Thyroid gland (tissue), 4 donors: ENCODE measurements around the gene ITPR2. TPM values are rescaled to one million over a fixed set of nuclear protein-coding genes. Genes with fewer than 3 reads are reported as not detected.

Experiments used
- DNase-seq, 2 donors: peaks; one replicate each; pipeline ENCODE4 v3.0.0-alpha.2; 2019
- H3K27ac ChIP-seq, 3 donors: fragments of 200-600 bp; sonication (generic); 1 replicate in 2 of 3; 2 replicates in 1 of 3; pipeline ENCODE4 v1.5.1; 2016 to 2019; ENCODE audit warnings: mild to moderate bottlenecking in 1 of 3, moderate library complexity in 1 of 3
- H3K27me3 ChIP-seq: fragments of 200-600 bp; sonication (generic); one replicate; pipeline ENCODE4 v1.5.1; 2019
- H3K36me3 ChIP-seq, 2 donors: fragments of 200-600 bp; sonication (generic); one replicate each; pipeline ENCODE4 v1.5.1; 2016 to 2019
- H3K4me1 ChIP-seq, 2 donors: fragments of 200-600 bp; sonication (generic); one replicate each; pipeline ENCODE4 v1.5.1; 2017 to 2019
- H3K4me3 ChIP-seq, 3 donors: fragments of 200-600 bp; sonication (generic); replicated peaks in 1 of 3; 1 replicate in 2 of 3; 2 replicates in 1 of 3; pipeline ENCODE4 v1.5.1; 2016; ENCODE audit warnings: mild to moderate bottlenecking in 1 of 3
- H3K9me3 ChIP-seq: fragments of 200-600 bp; sonication (generic); one replicate; pipeline ENCODE4 v1.5.1; 2017
- CTCF ChIP-seq, 6 experiments: fragments of 200-600 bp in 3 of 6; fragments of 450-650 bp in 3 of 6; sonication (generic) in 3 of 6; IDR thresholded peaks; one replicate each; pipeline ENCODE4 v1.5.1; 2016 to 2019; ENCODE audit warnings: antibody characterized with exemption in 6 of 6, mild to moderate bottlenecking in 2 of 6, inconsistent platforms in 1 of 6, moderate library complexity in 1 of 6
- POLR2A ChIP-seq, 2 donors: fragments of 450-650 bp; IDR thresholded peaks; one replicate each; pipeline ENCODE4 v1.6.1; 2017; ENCODE audit warnings: antibody characterized with exemption in 2 of 2, mild to moderate bottlenecking in 2 of 2, moderate library complexity in 1 of 2
- WGBS, 2 donors: methylation state at CpG; one replicate each; pipeline ENCODE4 v1.1.5; 2017; 5-methylcytosine and 5-hydroxymethylcytosine counted together
- intact Hi-C: fragments of 100-400 bp; cut with DNase I; formaldehyde crosslinking; loops from one replicate; pipeline ENCODE4 v1.15.1; 2023
- total RNA-seq, 4 donors: library from RNA; depleted of rRNA; stranded (reverse); fragments of >200 nt; gene quantifications; one replicate each; pipeline ENCODE4 v1.2.3, GENCODE V29; 2016

Gene ITPR2
- total RNA-seq, 4 donors from 2014 or later = 24.4 to 39.7 (median 33.7) TPM

- H3K27me3 ChIP-seq = no peaks in the 10 kb centered on the region
- H3K4me1 ChIP-seq = no peaks in the 10 kb centered on the region
- WGBS, 2 donors = 59 to 73% methylated on average over 4 of the region's 4 CpGs
- H3K27ac ChIP-seq = no peak overlapping the region
- no peaks in the 10 kb centered on the region for H3K9me3 ChIP-seq
- intact Hi-C loops = loop anchor here (10.0 kb wide), 1 partner anchor 308 kb away; no protein-coding TSS in a partner anchor
- peak in 5 of 6 experiments; percentile 27 to 69 (median 64) for TF ChIP-seq CTCF (IDR thresholded peaks at IDR 0.05)
- TF ChIP-seq POLR2A (IDR thresholded peaks at IDR 0.05) = no peak
- no peaks in the 10 kb centered on the region for H3K36me3 ChIP-seq
- no peak overlapping the region for H3K4me3 ChIP-seq
- DNase-seq = peak; percentile 68 to 73
Measured at GRCh38 chr12:26402648-26403047, 430.3 kb downstream of the ITPR2 start.

- Histone ChIP-seq H3K4me3 (no peak overlapping the region), H3K27me3 (no peaks in the 10 kb centered on the region), H3K27ac (no peak overlapping the region), H3K9me3 (no peaks in the 10 kb centered on the region), H3K4me1 (no peaks in the 10 kb centered on the region), H3K36me3 (no peaks in the 10 kb centered on the region)
- no peak for TF ChIP-seq CTCF (IDR thresholded peaks at IDR 0.05)
- TF ChIP-seq POLR2A (IDR thresholded peaks at IDR 0.05) = no peak
- intact Hi-C loops = loop anchor here (10.0 kb wide), 1 partner anchor 307 kb away; no protein-coding TSS in a partner anchor
- WGBS, 2 donors = 93 to 97% methylated on average over 1 of the region's 1 CpG
- DNase-seq = no peak
Measured at GRCh38 chr12:26401874-26402273, 431.1 kb downstream of the ITPR2 start.

GRCh38 chr12:26400627-26401026 is 432.4 kb downstream of the ITPR2 start:
- Histone ChIP-seq H3K27ac (no peak overlapping the region), H3K27me3 (no peaks in the 10 kb centered on the region), H3K4me1 (no peaks in the 10 kb centered on the region), H3K36me3 (no peaks in the 10 kb centered on the region), H3K9me3 (no peaks in the 10 kb centered on the region), H3K4me3 (no peak overlapping the region)
- TF ChIP-seq POLR2A (IDR thresholded peaks at IDR 0.05) = no peak
- no peak for TF ChIP-seq CTCF (IDR thresholded peaks at IDR 0.05)
- 92 to 93% methylated on average over 8 of the region's 8 CpGs for WGBS, 2 donors
- DNase-seq = no peak
- intact Hi-C loops = loop anchor here (10.0 kb wide), 1 partner anchor 306 kb away; no protein-coding TSS in a partner anchor

GRCh38 chr12:26399381-26399780 is 433.6 kb downstream of the ITPR2 start:
- DNase-seq = no peak
- no peaks in the 10 kb centered on the region for H3K36me3 ChIP-seq
- TF ChIP-seq CTCF (IDR thresholded peaks at IDR 0.05) = no peak
- TF ChIP-seq POLR2A (IDR thresholded peaks at IDR 0.05) = no peak
- H3K27ac ChIP-seq = no peak overlapping the region
- H3K4me1 ChIP-seq = no peaks in the 10 kb centered on the region
- no peaks in the 10 kb centered on the region for H3K27me3 ChIP-seq
- H3K9me3 ChIP-seq = no peaks in the 10 kb centered on the region
- intact Hi-C loops = no loop called here
- 95 to 100% methylated on average over 1 of the region's 1 CpG for whole genome bisulfite sequencing, 2 donors
- no peak overlapping the region for H3K4me3 ChIP-seq

GRCh38 chr12:26396402-26396801 is 436.6 kb downstream of the ITPR2 start:
- H3K9me3 ChIP-seq = no peaks in the 10 kb centered on the region
- WGBS, 2 donors = 90 to 92% methylated on average over 3 of the region's 3 CpGs
- no peak for TF ChIP-seq CTCF (IDR thresholded peaks at IDR 0.05)
- no peak for TF ChIP-seq POLR2A (IDR thresholded peaks at IDR 0.05)
- no peak for DNase-seq
- no peaks in the 10 kb centered on the region for H3K27me3 ChIP-seq
- no peak overlapping the region for H3K4me3 ChIP-seq
- intact Hi-C loops = no loop called here
- no peak overlapping the region for H3K27ac ChIP-seq
- no peaks in the 10 kb centered on the region for H3K4me1 ChIP-seq
- H3K36me3 ChIP-seq = no peaks in the 10 kb centered on the region
